Measurements from ENCODE around the gene OGFR.
A peak's percentile ranks its signal among the peaks of the same experiment; 100 is the strongest.

Gene OGFR

DNA sequence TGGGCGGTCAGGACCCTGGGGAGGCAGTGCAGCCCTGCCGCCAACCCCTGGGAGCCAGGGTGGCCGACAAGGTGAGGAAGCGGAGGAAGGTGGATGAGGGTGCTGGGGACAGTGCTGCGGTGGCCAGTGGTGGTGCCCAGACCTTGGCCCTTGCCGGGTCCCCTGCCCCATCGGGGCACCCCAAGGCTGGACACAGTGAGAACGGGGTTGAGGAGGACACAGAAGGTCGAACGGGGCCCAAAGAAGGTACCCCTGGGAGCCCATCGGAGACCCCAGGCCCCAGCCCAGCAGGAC, 8.2 kb downstream of the OGFR start:
- DNase-seq: no peak
- peaks cover 40% of the 10 kb centered on the region for H3K36me3 ChIP-seq
- H3K27me3 ChIP-seq: peaks cover 12% of the 10 kb centered on the region
- no peaks in the 10 kb centered on the region for H3K9me3 ChIP-seq
- no peak overlapping the region for H3K4me3 ChIP-seq (ENCODE audit: low read depth, low read length)
- TF ChIP-seq CTCF (IDR thresholded peaks at IDR 0.05; ENCODE audit: low read depth, low read length): no peak
- peaks cover 3% of the 10 kb centered on the region for H3K4me1 ChIP-seq

DNA sequence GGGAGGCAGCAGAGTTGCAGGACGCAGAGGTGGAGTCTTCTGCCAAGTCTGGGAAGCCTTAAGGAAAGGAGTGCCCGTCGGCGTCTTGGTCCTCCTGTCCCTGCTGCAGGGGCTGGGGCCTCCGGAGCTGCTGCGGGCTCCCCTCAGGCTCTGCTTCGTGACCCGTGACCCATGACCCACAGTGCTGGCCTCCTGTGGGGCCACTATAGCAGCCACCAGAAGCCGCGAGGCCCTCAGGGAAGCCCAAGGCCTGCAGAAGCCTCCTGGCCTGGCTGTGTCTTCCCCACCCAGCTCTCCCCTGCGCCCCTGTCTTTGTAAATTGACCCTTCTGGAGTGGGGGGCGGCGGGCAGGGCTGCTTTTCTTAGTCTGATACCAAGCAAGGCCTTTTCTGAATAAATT, 9.0 kb downstream of the OGFR start:
- no peaks in the 10 kb centered on the region for H3K9me3 ChIP-seq
- peaks cover 33% of the 10 kb centered on the region for H3K36me3 ChIP-seq
- no peak overlapping the region for H3K4me3 ChIP-seq (ENCODE audit: low read depth, low read length)
- peaks cover 12% of the 10 kb centered on the region for H3K27me3 ChIP-seq
- no peak for TF ChIP-seq CTCF (IDR thresholded peaks at IDR 0.05; ENCODE audit: low read depth, low read length)
- DNase-seq: no peak
- H3K4me1 ChIP-seq: peaks cover 9% of the 10 kb centered on the region

GRCh38 chr20:62814060-62814708, 9.5 kb downstream of the OGFR start:
- Histone ChIP-seq H3K36me3 (peaks cover 29% of the 10 kb centered on the region), H3K27me3 (peaks cover 12% of the 10 kb centered on the region), H3K4me3 (ENCODE audit: low read depth, low read length) (no peak overlapping the region), H3K4me1 (peaks cover 15% of the 10 kb centered on the region), H3K9me3 (no peaks in the 10 kb centered on the region)
- no peak for TF ChIP-seq CTCF (IDR thresholded peaks at IDR 0.05; ENCODE audit: low read depth, low read length)
- DNase-seq: peak; percentile 48

- Histone ChIP-seq H3K9me3 (no peaks in the 10 kb centered on the region), H3K4me1 (peaks cover 20% of the 10 kb centered on the region), H3K4me3 (ENCODE audit: low read depth, low read length) (no peak overlapping the region), H3K36me3 (peaks cover 25% of the 10 kb centered on the region), H3K27me3 (peaks cover 12% of the 10 kb centered on the region)
- no peak for TF ChIP-seq CTCF (IDR thresholded peaks at IDR 0.05; ENCODE audit: low read depth, low read length)
- no peak for DNase-seq
These were observed 10.1 kb downstream of the OGFR start for GRCh38 chr20:62814709-62815065.

GRCh38 chr20:62815066-62815991, 10.7 kb downstream of the OGFR start:
- peaks cover 12% of the 10 kb centered on the region for H3K27me3 ChIP-seq
- no peak for TF ChIP-seq CTCF (IDR thresholded peaks at IDR 0.05; ENCODE audit: low read depth, low read length)
- no peak for DNase-seq
- peaks cover 26% of the 10 kb centered on the region for H3K4me1 ChIP-seq
- H3K36me3 ChIP-seq: peaks cover 18% of the 10 kb centered on the region
- no peak overlapping the region for H3K4me3 ChIP-seq (ENCODE audit: low read depth, low read length)
- H3K9me3 ChIP-seq: no peaks in the 10 kb centered on the region
